DND-41 (cell line): ENCODE results near the gene ISCA1.

Source experiments
- EZH2 ChIP-seq: IDR thresholded peaks from 3 replicates; pipeline ENCODE4 v1.6.1; 2012; ENCODE audit warnings: borderline replicate concordance, low read depth, mild to moderate bottlenecking, moderate library complexity, low read length, inconsistent platforms; ENCODE audit not compliant: severe bottlenecking
- TF ChIP-seq, protein P1 (sequence below): IDR thresholded peaks from 2 replicates; pipeline ENCODE4 v1.5.1; 2012; ENCODE audit warnings: borderline replicate concordance, low read length, moderate library complexity, mild to moderate bottlenecking; ENCODE audit not compliant: poor library complexity, severe bottlenecking; ENCODE audit errors: extremely low read depth

DNA sequence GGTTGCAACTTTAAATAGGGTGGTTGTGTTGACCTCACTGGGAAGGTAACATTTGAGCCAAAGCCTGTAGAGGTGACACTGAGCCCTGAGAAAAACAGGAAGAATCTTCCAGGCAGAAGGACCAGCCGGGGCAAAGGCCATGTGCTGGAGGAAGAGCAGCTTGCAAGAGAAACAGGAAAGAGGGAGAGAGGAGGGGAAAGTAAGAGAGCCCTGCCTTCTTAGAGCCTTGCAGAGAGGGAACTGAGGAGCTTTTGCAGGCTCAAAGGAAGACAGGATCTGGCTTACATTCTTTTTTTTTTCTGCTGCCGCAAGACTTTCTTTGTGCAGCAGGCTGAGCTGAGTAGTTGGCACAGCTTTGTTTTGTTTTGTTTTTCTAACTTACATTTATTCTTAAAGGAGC lies 40.3 kb downstream of the ISCA1 start:
- TF ChIP-seq, protein P1, sequence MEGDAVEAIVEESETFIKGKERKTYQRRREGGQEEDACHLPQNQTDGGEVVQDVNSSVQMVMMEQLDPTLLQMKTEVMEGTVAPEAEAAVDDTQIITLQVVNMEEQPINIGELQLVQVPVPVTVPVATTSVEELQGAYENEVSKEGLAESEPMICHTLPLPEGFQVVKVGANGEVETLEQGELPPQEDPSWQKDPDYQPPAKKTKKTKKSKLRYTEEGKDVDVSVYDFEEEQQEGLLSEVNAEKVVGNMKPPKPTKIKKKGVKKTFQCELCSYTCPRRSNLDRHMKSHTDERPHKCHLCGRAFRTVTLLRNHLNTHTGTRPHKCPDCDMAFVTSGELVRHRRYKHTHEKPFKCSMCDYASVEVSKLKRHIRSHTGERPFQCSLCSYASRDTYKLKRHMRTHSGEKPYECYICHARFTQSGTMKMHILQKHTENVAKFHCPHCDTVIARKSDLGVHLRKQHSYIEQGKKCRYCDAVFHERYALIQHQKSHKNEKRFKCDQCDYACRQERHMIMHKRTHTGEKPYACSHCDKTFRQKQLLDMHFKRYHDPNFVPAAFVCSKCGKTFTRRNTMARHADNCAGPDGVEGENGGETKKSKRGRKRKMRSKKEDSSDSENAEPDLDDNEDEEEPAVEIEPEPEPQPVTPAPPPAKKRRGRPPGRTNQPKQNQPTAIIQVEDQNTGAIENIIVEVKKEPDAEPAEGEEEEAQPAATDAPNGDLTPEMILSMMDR, result no peak
- no peak for TF ChIP-seq EZH2
